Vagina (tissue), 2 donors: Measurements from ENCODE around the gene GRAMD2A.

Source experiments
- POLR2AphosphoS5 ChIP-seq, 2 donors: sonication (generic); formaldehyde crosslinking; IDR thresholded peaks; one replicate each; pipeline ENCODE4 v1.9.0; 2017; ENCODE audit warnings: antibody characterized with exemption in 2 of 2, mild to moderate bottlenecking in 2 of 2, low read depth in 1 of 2; ENCODE audit not compliant: insufficient read depth in 1 of 2
- TF ChIP-seq, protein P1 (sequence below), 3 experiments: fragments of 450-650 bp in 2 of 3; fragments of 200-600 bp in 1 of 3; sonication (generic) in 1 of 3; IDR thresholded peaks; one replicate each; pipeline ENCODE4 v1.5.1; 2017 to 2019; ENCODE audit warnings: antibody characterized with exemption in 3 of 3, mild to moderate bottlenecking in 2 of 3, moderate library complexity in 2 of 3

DNA sequence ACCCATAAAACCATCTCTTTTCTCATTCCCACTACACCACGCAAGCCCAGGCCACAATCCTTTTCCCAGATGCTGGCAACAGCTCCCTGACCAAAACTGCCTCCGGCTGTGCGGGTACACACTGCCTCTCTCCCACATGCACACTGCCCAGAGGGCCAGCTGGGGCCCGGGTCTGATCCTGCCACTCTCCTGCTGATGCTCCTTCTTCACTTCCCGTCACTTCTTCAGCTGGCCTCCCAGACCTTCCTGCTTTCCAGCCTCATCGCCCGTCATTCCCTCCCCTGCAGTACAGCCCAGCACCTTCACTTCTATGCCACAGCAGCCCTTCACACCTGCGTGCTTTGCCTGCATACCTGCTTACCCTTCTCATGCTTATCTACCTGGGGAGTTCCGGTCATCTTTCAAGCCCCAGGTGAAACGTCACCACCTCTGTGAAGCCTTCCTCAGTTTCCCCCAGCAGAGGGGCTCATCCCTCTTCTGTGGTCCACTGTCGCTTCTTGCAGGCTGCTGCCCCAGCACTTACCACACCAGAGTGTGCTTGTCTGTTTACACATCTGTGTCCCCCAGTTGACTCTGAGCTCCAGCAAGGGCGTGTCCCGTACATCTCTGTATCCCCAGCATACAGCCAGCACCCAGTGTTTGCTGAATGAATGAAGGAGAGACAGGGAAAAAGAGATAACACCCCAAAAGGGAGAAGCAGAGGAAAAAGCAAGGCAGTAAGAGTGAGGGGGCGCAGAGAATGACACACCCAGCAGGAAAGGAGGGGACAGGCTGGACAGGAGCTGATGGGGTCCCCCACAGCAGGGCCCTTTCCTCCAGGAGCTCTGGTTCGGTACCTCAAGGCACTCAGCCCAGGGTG lies 22.2 kb downstream of the GRAMD2A start:
- TF ChIP-seq, protein P1, sequence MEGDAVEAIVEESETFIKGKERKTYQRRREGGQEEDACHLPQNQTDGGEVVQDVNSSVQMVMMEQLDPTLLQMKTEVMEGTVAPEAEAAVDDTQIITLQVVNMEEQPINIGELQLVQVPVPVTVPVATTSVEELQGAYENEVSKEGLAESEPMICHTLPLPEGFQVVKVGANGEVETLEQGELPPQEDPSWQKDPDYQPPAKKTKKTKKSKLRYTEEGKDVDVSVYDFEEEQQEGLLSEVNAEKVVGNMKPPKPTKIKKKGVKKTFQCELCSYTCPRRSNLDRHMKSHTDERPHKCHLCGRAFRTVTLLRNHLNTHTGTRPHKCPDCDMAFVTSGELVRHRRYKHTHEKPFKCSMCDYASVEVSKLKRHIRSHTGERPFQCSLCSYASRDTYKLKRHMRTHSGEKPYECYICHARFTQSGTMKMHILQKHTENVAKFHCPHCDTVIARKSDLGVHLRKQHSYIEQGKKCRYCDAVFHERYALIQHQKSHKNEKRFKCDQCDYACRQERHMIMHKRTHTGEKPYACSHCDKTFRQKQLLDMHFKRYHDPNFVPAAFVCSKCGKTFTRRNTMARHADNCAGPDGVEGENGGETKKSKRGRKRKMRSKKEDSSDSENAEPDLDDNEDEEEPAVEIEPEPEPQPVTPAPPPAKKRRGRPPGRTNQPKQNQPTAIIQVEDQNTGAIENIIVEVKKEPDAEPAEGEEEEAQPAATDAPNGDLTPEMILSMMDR (IDR thresholded peaks at IDR 0.05) = no peak
- TF ChIP-seq POLR2AphosphoS5 (IDR thresholded peaks at IDR 0.05; ENCODE audit: insufficient read depth in 1 of 2, low read depth in 1 of 2) = no peak
